Neuronal stem cell (in vitro differentiated cells): ENCODE measurements around the gene MED1.

Experiments used
- DNase-seq: peaks from one replicate; pipeline ENCODE4 v3.0.0-alpha.2; 2013; ENCODE audit warnings: low spot score
- H2AFZ ChIP-seq: one replicate; pipeline ENCODE4 v1.6.1; 2013; ENCODE audit warnings: mild to moderate bottlenecking, low read length, inconsistent platforms
- H2AK5ac ChIP-seq: 2 replicates; pipeline ENCODE4 v1.6.1; 2013; ENCODE audit warnings: low read depth, mild to moderate bottlenecking, inconsistent platforms, low read length, moderate library complexity, mixed read lengths
- H2BK120ac ChIP-seq: 2 replicates; pipeline ENCODE4 v1.6.1; 2013; ENCODE audit warnings: low read depth, mild to moderate bottlenecking, inconsistent platforms, low read length, moderate library complexity, mixed read lengths
- H2BK12ac ChIP-seq: one replicate; pipeline ENCODE4 v1.6.1; 2013; ENCODE audit warnings: low read length, inconsistent platforms
- H2BK15ac ChIP-seq: 2 replicates; pipeline ENCODE4 v1.6.1; 2013; ENCODE audit warnings: mild to moderate bottlenecking, low read length, inconsistent platforms, mixed read lengths
- H2BK5ac ChIP-seq: one replicate; pipeline ENCODE4 v1.6.1; 2013; ENCODE audit warnings: inconsistent platforms, mild to moderate bottlenecking, low read length, moderate library complexity
- H3K14ac ChIP-seq: one replicate; pipeline ENCODE4 v1.6.1; 2013; ENCODE audit warnings: low read length, inconsistent platforms
- H3K18ac ChIP-seq: 2 replicates; pipeline ENCODE4 v1.6.1; 2013; ENCODE audit warnings: low read length, inconsistent platforms
- H3K23ac ChIP-seq: 2 replicates; pipeline ENCODE4 v1.6.1; 2013; ENCODE audit warnings: low read depth, mild to moderate bottlenecking, mixed read lengths, low read length, inconsistent platforms; ENCODE audit not compliant: poor library complexity
- H3K27ac ChIP-seq: replicated peaks from 3 replicates; pipeline ENCODE4 v1.5.1; 2013; ENCODE audit warnings: low read length, inconsistent platforms
- H3K27me3 ChIP-seq, 3 experiments: 2 replicates each; pipeline ENCODE4 v1.6.1; 2013; ENCODE audit warnings: low read length in 3 of 3, mild to moderate bottlenecking in 2 of 3, inconsistent platforms in 1 of 3, low read depth in 1 of 3, mixed read lengths in 1 of 3, moderate library complexity in 1 of 3; ENCODE audit not compliant: control insufficient read depth in 3 of 3, insufficient read depth in 3 of 3
- H3K36me3 ChIP-seq, 2 donors: replicated peaks in 1 of 2; 2 replicates each; pipeline ENCODE4 v1.6.1; 2013; ENCODE audit warnings: low read length in 2 of 2; ENCODE audit not compliant: control insufficient read depth in 2 of 2, insufficient read depth in 2 of 2
- H3K4ac ChIP-seq: 2 replicates; pipeline ENCODE4 v1.6.1; 2013; ENCODE audit warnings: inconsistent platforms, mild to moderate bottlenecking, low read length, moderate library complexity
- H3K4me1 ChIP-seq, 2 donors: 1 replicate in 1 of 2; 2 replicates in 1 of 2; pipeline ENCODE4 v1.6.1; 2013; ENCODE audit warnings: low read length in 2 of 2, low read depth in 1 of 2; ENCODE audit not compliant: control insufficient read depth in 2 of 2, insufficient read depth in 1 of 2
- H3K4me2 ChIP-seq: one replicate; pipeline ENCODE4 v1.6.1; 2013; ENCODE audit warnings: mild to moderate bottlenecking, low read length, inconsistent platforms; ENCODE audit not compliant: insufficient read depth, poor library complexity, severe bottlenecking
- H3K4me3 ChIP-seq, 2 donors: 2 replicates each; pipeline ENCODE4 v1.5.1; 2013; ENCODE audit warnings: low read length in 2 of 2, mild to moderate bottlenecking in 2 of 2, inconsistent platforms in 1 of 2, moderate library complexity in 1 of 2
- H3K79me1 ChIP-seq: one replicate; pipeline ENCODE4 v1.6.1; 2013; ENCODE audit warnings: low read depth, mild to moderate bottlenecking, inconsistent platforms, low read length, moderate library complexity
- H3K9ac ChIP-seq: one replicate; pipeline ENCODE4 v1.6.1; 2013; ENCODE audit warnings: mild to moderate bottlenecking, low read depth, low read length, inconsistent platforms; ENCODE audit not compliant: poor library complexity
- H3K9me3 ChIP-seq, 2 donors: replicated peaks in 1 of 2; 2 replicates each; pipeline versions ENCODE3 to v1.6.1; 2013; ENCODE audit warnings: low read length in 2 of 2, mild to moderate bottlenecking in 2 of 2, inconsistent platforms in 1 of 2, low read depth in 1 of 2, mixed read lengths in 1 of 2, moderate library complexity in 1 of 2; ENCODE audit not compliant: control insufficient read depth in 2 of 2, insufficient read depth in 1 of 2
- H4K8ac ChIP-seq: one replicate; pipeline ENCODE4 v1.6.1; 2013; ENCODE audit warnings: low read depth, mild to moderate bottlenecking, inconsistent platforms, low read length, moderate library complexity
- H4K91ac ChIP-seq: one replicate; pipeline ENCODE4 v1.6.1; 2013; ENCODE audit warnings: low read length, low read depth, mild to moderate bottlenecking, inconsistent platforms; ENCODE audit not compliant: poor library complexity
- WGBS, 2 donors: extraction: QIAGEN DNeasy Blood & Tissue Kit; methylation state at CpG; one replicate each; pipeline ENCODE4 v1.1.7; 2013; ENCODE audit warnings: missing lambda C conversion rate in 2 of 2, mixed read lengths in 1 of 2; ENCODE audit not compliant: insufficient read length in 2 of 2, insufficient replicate concordance in 1 of 2; ENCODE audit errors: extremely low coverage in 2 of 2; 5-methylcytosine and 5-hydroxymethylcytosine counted together

The MED1 gene

GRCh38 chr17:39400547-39401411 lies 50.3 kb downstream of the MED1 start:
- no peak overlapping the region for H4K8ac ChIP-seq
- peak overlapping the region; percentile 84 for H3K4me2 ChIP-seq
- H3K9ac ChIP-seq = peak overlapping the region; percentile 95
- no peak overlapping the region for H2BK12ac ChIP-seq
- no peaks in the 10 kb centered on the region for H3K9me3 ChIP-seq
- H2BK15ac ChIP-seq = peak overlapping the region; percentile 67
- no peak overlapping the region for H2AK5ac ChIP-seq
- H3K4me3 ChIP-seq = peak overlapping the region; percentile 96 to 98
- WGBS, 2 donors = no CpG with 5 or more reads among the region's 46 CpGs
- H3K4ac ChIP-seq = no peak overlapping the region
- H3K14ac ChIP-seq = no peak overlapping the region
- H2BK5ac ChIP-seq = no peak overlapping the region
- peaks cover 6% of the 10 kb centered on the region for H3K79me1 ChIP-seq
- peak overlapping the region; percentile 80 for H3K23ac ChIP-seq
- peaks cover 0 to 14% of the 10 kb centered on the region in 2 donors for H3K36me3 ChIP-seq
- H3K4me1 ChIP-seq = peaks cover 0 to 3% of the 10 kb centered on the region in 2 donors
- H4K91ac ChIP-seq = no peak overlapping the region
- no peak for DNase-seq
- peak overlapping the region; percentile 78 for H3K27ac ChIP-seq
- H3K27me3 ChIP-seq = no peaks in the 10 kb centered on the region
- H2AFZ ChIP-seq = peak overlapping the region; percentile 97
- peak overlapping the region; percentile 95 for H3K18ac ChIP-seq
- no peak overlapping the region for H2BK120ac ChIP-seq

- no CpG with 5 or more reads among the region's 4 CpGs for WGBS, 2 donors
- Histone ChIP-seq H3K4me3 (peak overlapping the region in 1 of 2 donors; percentile 96), H3K27me3 (no peaks in the 10 kb centered on the region), H3K23ac (no peak overlapping the region), H3K4me1 (peaks cover 0 to 3% of the 10 kb centered on the region in 2 donors), H4K91ac (no peak overlapping the region), H2AFZ (no peak overlapping the region), H3K9me3 (no peaks in the 10 kb centered on the region), H3K18ac (no peak overlapping the region), H3K14ac (no peak overlapping the region), H2BK5ac (no peak overlapping the region), H2BK15ac (no peak overlapping the region), H2BK120ac (no peak overlapping the region), H3K4me2 (no peak overlapping the region), H2AK5ac (no peak overlapping the region), H4K8ac (no peak overlapping the region), H2BK12ac (no peak overlapping the region), H3K36me3 (peaks cover 0 to 4% of the 10 kb centered on the region in 2 donors), H3K9ac (no peak overlapping the region), H3K4ac (no peak overlapping the region), H3K27ac (no peak overlapping the region), H3K79me1 (peaks cover 6% of the 10 kb centered on the region)
- DNase-seq = no peak
Observed at GRCh38 chr17:39399791-39400190, 51.3 kb downstream of the MED1 start.

- no peak overlapping the region for H4K8ac ChIP-seq
- H3K4me3 ChIP-seq = no peak overlapping the region
- no peak overlapping the region for H2BK5ac ChIP-seq
- H2AK5ac ChIP-seq = no peak overlapping the region
- no peak overlapping the region for H2BK120ac ChIP-seq
- H3K4me1 ChIP-seq = no peaks in the 10 kb centered on the region
- H2BK15ac ChIP-seq = no peak overlapping the region
- no peak overlapping the region for H3K9ac ChIP-seq
- no peak overlapping the region for H3K18ac ChIP-seq
- no peak overlapping the region for H3K27ac ChIP-seq
- no peaks in the 10 kb centered on the region for H3K9me3 ChIP-seq
- DNase-seq = no peak
- WGBS, 2 donors = no CpG with 5 or more reads among the region's 2 CpGs
- peaks cover 2% of the 10 kb centered on the region for H3K79me1 ChIP-seq
- no peak overlapping the region for H2BK12ac ChIP-seq
- no peaks in the 10 kb centered on the region for H3K27me3 ChIP-seq
- no peak overlapping the region for H4K91ac ChIP-seq
- no peaks in the 10 kb centered on the region for H3K36me3 ChIP-seq
- no peak overlapping the region for H3K4me2 ChIP-seq
- H3K4ac ChIP-seq = no peak overlapping the region
- no peak overlapping the region for H3K23ac ChIP-seq
- H2AFZ ChIP-seq = no peak overlapping the region
- no peak overlapping the region for H3K14ac ChIP-seq
Observed at GRCh38 chr17:39393736-39394135, 57.3 kb downstream of the MED1 start.

- no peak overlapping the region for H3K18ac ChIP-seq
- H4K8ac ChIP-seq = no peak overlapping the region
- peaks cover 2% of the 10 kb centered on the region for H3K79me1 ChIP-seq
- H3K9me3 ChIP-seq = no peaks in the 10 kb centered on the region
- H3K36me3 ChIP-seq = peaks cover 0 to 5% of the 10 kb centered on the region in 2 donors
- DNase-seq = no peak
- H2AK5ac ChIP-seq = no peak overlapping the region
- no peak overlapping the region for H2BK15ac ChIP-seq
- H3K14ac ChIP-seq = no peak overlapping the region
- H3K4ac ChIP-seq = no peak overlapping the region
- no peak overlapping the region for H2BK12ac ChIP-seq
- H4K91ac ChIP-seq = no peak overlapping the region
- WGBS, 2 donors = 100% methylated on average over 1 of the region's 5 CpGs; no CpG with 5 or more reads in 1 of the 2 donors
- H3K4me2 ChIP-seq = no peak overlapping the region
- H3K27ac ChIP-seq = no peak overlapping the region
- no peak overlapping the region for H2AFZ ChIP-seq
- no peaks in the 10 kb centered on the region for H3K27me3 ChIP-seq
- H3K9ac ChIP-seq = no peak overlapping the region
- H2BK5ac ChIP-seq = no peak overlapping the region
- H3K4me3 ChIP-seq = no peak overlapping the region
- H3K4me1 ChIP-seq = no peaks in the 10 kb centered on the region
- no peak overlapping the region for H3K23ac ChIP-seq
- no peak overlapping the region for H2BK120ac ChIP-seq
Observed at GRCh38 chr17:39391448-39391847, 59.6 kb downstream of the MED1 start.
